Ecto neural progenitor cell (in vitro differentiated cells): ENCODE results near the gene IRX4.
A peak's percentile ranks its signal among the peaks of the same experiment; 100 is the strongest.

Source experiments
- DNase-seq: peaks from one replicate; pipeline ENCODE4 v3.0.0-alpha.2; 2018; ENCODE audit warnings: low spot score

IRX4 gene

GRCh38 chr5:1836176-1836890 lies 46.4 kb downstream of the IRX4 start:
- no peak for DNase-seq

- DNase-seq: no peak
These were observed 47.3 kb downstream of the IRX4 start for GRCh38 chr5:1835431-1835830.

GRCh38 chr5:1834721-1835429 lies 47.9 kb downstream of the IRX4 start:
- DNase-seq: no peak

- no peak for DNase-seq
These were observed 48.6 kb downstream of the IRX4 start for GRCh38 chr5:1834022-1834551.

- no peak for DNase-seq
These were observed 49.3 kb downstream of the IRX4 start for GRCh38 chr5:1833264-1834021.

DNA sequence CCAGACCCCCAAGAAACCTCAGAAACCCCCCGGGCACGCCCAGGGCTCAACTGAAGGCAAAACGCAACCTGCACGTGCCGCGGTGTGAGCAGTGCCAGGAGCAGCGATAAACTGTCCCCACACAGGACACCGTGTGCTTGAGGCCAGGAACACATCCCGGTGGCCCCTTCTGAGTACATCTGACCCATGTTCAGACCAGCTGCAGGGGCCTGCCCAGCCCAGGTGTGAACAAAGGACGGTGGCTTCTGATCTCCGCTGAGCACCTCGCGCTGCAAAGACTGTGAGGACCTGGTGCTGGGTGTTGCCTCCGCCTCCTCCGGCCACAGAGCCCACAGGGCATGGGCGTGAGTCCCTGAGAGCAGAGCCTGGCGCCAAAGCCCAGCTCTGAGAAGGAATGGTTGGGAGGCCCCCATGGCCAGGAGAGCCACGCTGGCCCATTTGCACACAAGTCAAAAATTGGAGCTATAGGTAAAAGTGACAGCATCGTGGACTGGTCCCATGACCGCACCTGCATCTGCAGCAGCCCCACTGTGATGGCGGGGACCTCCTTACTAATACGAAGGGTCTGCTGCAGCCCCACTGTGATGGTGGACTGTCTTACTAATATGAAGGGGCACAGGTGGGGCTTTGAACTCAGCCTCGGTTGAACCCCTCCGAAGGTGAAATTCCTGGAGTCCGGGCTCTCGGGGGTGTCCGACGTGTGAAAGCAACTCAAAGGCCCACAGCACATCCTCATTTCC lies 50.0 kb downstream of the IRX4 start:
- DNase-seq: no peak

DNA sequence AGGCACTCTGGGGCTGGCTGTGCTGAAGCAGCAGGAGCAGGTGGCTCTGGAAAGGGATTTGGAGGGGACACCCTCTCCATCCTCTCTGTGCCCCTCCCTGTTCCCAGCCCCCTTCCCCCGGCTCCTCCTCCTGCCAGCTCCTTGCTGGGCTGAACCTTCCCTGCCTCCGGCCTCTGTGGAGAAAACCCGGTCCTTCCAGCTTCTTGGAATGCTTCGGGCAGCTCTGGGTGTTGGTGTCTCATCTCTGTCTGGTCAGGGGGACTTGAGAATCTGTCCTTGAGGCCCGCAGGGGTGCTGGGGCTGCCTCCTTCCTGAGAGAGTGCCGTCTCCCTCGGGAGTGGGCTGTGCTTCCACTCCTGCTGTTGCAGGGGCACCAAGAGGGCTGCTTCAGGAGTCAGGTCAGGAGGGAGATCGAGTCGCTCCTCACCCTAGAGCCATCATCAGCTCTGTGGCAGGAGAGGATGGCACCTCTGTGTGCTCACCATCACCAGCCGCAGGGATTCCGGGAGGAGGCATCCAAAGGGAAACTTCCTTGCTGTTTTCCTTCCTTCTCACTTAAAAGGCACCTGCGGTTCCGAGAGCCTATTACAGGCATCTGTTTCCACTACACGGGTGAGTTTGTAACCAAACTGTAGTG lies 50.9 kb downstream of the IRX4 start:
- DNase-seq: peak; percentile 65

- DNase-seq: no peak
These were observed 51.5 kb downstream of the IRX4 start for GRCh38 chr5:1831257-1831656.

GRCh38 chr5:1830571-1831228 lies 52.0 kb downstream of the IRX4 start:
- no peak for DNase-seq

GRCh38 chr5:1827886-1828397 lies 54.8 kb downstream of the IRX4 start:
- peak; percentile 63 for DNase-seq
